Endothelial cell of umbilical vein (primary cell): ENCODE measurements around the gene IER3. TPM values are rescaled to one million over a fixed set of nuclear protein-coding genes. Genes with fewer than 3 reads are reported as not detected.

Experiments
- BruUV-seq: library from RNA; stranded (reverse); fragments of 400-500 nt; replicated peaks from 2 replicates; lab custom pipeline; 2021; lab: Mats Ljungman, UMichigan
- CTCF ChIA-PET: fragments of 300-600, 350-600 bp; sonication (Branson Sonifier 250); formaldehyde crosslinking; loops from one replicate; lab custom pipeline; 2021; ENCODE audit warnings: antibody characterized with exemption, inconsistent platforms; lab: Charles Lee
- POLR2A ChIA-PET: fragments of 300-600, 350-600 bp; sonication (Branson Sonifier 250); formaldehyde crosslinking; loops from one replicate; lab custom pipeline; 2021; ENCODE audit warnings: antibody characterized with exemption, inconsistent platforms; lab: Charles Lee
- DNase-seq: peaks from one replicate; pipeline ENCODE4 v3.0.0-alpha.2; 2011; ENCODE audit warnings: low read depth, low spot score
- FAIRE-seq: peaks from 2 replicates; lab custom pipeline; 2011; peaks lifted over from hg19 to GRCh38; lab: Jason Lieb, UNC
- H2AFZ ChIP-seq: 2 replicates; pipeline ENCODE4 v1.6.0; 2012; ENCODE audit warnings: low read depth, low read length, control low read depth, inconsistent platforms
- H3K27ac ChIP-seq: 2 replicates; pipeline ENCODE4 v1.5.1; 2011; ENCODE audit warnings: low read depth, mild to moderate bottlenecking, control low read depth, low read length, moderate library complexity; ENCODE audit not compliant: insufficient read depth
- H3K27me3 ChIP-seq, 2 experiments: 2 replicates each; pipeline versions ENCODE4 v1.6.0 to v1.6.1; 2011; ENCODE audit warnings: low read length in 2 of 2, mixed read lengths in 1 of 2; ENCODE audit not compliant: control insufficient read depth in 2 of 2, insufficient read depth in 2 of 2
- H3K36me3 ChIP-seq, 2 experiments: 2 replicates in 1 of 2; 3 replicates in 1 of 2; pipeline ENCODE4 v1.5.1; 2011; ENCODE audit warnings: low read length in 2 of 2, mild to moderate bottlenecking in 1 of 2, moderate library complexity in 1 of 2; ENCODE audit not compliant: control insufficient read depth in 2 of 2, insufficient read depth in 2 of 2; ENCODE audit errors: extremely low read depth in 1 of 2
- H3K4me1 ChIP-seq: 3 replicates; pipeline ENCODE4 v1.5.1; 2011; ENCODE audit warnings: mild to moderate bottlenecking, low read length; ENCODE audit not compliant: control insufficient read depth, insufficient read depth; ENCODE audit errors: extremely low read depth
- H3K4me2 ChIP-seq: 2 replicates; pipeline ENCODE4 v1.6.1; 2011; ENCODE audit warnings: low read length, control low read depth, mixed read lengths; ENCODE audit not compliant: insufficient read depth
- H3K4me3 ChIP-seq, 3 experiments: fragments of 200-600 bp in 1 of 3; sonication (generic), shearing (Covaris generic) in 1 of 3; replicated peaks in 1 of 3; 2 replicates each; pipeline ENCODE4 v1.5.1; 2011 to 2016; ENCODE audit warnings: control low read depth in 3 of 3, low read length in 3 of 3, mild to moderate bottlenecking in 2 of 3, inconsistent platforms in 1 of 3, low read depth in 1 of 3, moderate library complexity in 1 of 3; ENCODE audit not compliant: insufficient read depth in 1 of 3
- H3K79me2 ChIP-seq: 2 replicates; pipeline ENCODE4 v1.6.0; 2012; ENCODE audit warnings: low read length, inconsistent platforms; ENCODE audit not compliant: control insufficient read depth, insufficient read depth
- H3K9ac ChIP-seq: replicated peaks from 2 replicates; pipeline ENCODE3; 2011; ENCODE audit warnings: low read length, control low read depth; ENCODE audit not compliant: insufficient read depth; ENCODE audit errors: extremely low read depth
- H3K9me1 ChIP-seq: replicated peaks from 3 replicates; pipeline ENCODE4 v1.6.0; 2011; ENCODE audit warnings: mild to moderate bottlenecking, low read length; ENCODE audit not compliant: control insufficient read depth, insufficient read depth; ENCODE audit errors: extremely low read depth
- H3K9me3 ChIP-seq: replicated peaks from 2 replicates; pipeline ENCODE4 v1.5.1; 2012; ENCODE audit warnings: low read length, inconsistent platforms; ENCODE audit not compliant: control insufficient read depth, insufficient read depth
- H4K20me1 ChIP-seq: replicated peaks from 2 replicates; pipeline ENCODE3; 2011; ENCODE audit warnings: mild to moderate bottlenecking, low read length; ENCODE audit not compliant: control insufficient read depth, insufficient read depth; ENCODE audit errors: extremely low read depth
- EZH2 ChIP-seq: IDR thresholded peaks from 2 replicates; pipeline ENCODE4 v1.6.1; 2012; ENCODE audit warnings: borderline replicate concordance, low read depth, mild to moderate bottlenecking, moderate library complexity, low read length, inconsistent platforms; ENCODE audit not compliant: severe bottlenecking
- GATA2 ChIP-seq: IDR thresholded peaks from 2 replicates; pipeline ENCODE4 v1.7.0; 2011; ENCODE audit warnings: low read depth, mild to moderate bottlenecking, moderate library complexity, mixed read lengths, low read length; ENCODE audit not compliant: insufficient read length, insufficient read depth
- MAX ChIP-seq: IDR thresholded peaks from 2 replicates; pipeline ENCODE4 v1.6.1; 2011; ENCODE audit not compliant: insufficient read depth, insufficient read length
- MYC ChIP-seq: IDR thresholded peaks from one replicate; pipeline ENCODE4 v1.6.1; 2011; ENCODE audit warnings: mild to moderate bottlenecking, low read depth, low read length
- POLR2A ChIP-seq: IDR thresholded peaks from 2 replicates; pipeline ENCODE4 v1.6.1; 2012; ENCODE audit warnings: low read depth, mild to moderate bottlenecking, control low read depth, low read length
- POLR2AphosphoS5 ChIP-seq: IDR thresholded peaks from 2 replicates; pipeline ENCODE4 v1.6.1; 2012; ENCODE audit warnings: low read depth, mild to moderate bottlenecking, control low read depth, low read length, moderate library complexity; ENCODE audit not compliant: insufficient read depth
- dilution Hi-C: fragments of 300-500 bp; cut with MboI; formaldehyde crosslinking; loops from one replicate; pipeline ENCODE4 v1.15.0; 2019; ENCODE audit warnings: low sequenced_read_pairs; ENCODE audit not compliant: extremely low pct_ligation_motif_present
- intact Hi-C: fragments of 100-400 bp; cut with micrococcal nuclease; formaldehyde crosslinking; loops from one replicate; pipeline ENCODE4 v1.10.0; 2022
- polyA plus RNA-seq, 4 experiments: library from polyadenylated mRNA; depleted of rRNA in 3 of 4; stranded (reverse) in 3 of 4; unstranded in 1 of 4; fragments of >200 nt; gene quantifications; 2 replicates each; pipeline versions ENCODE4 v1.2.1 to v1.2.3, GENCODE V29; 2011 to 2012; ENCODE audit warnings: missing spikeins in 1 of 4
- total RNA-seq: library from RNA; stranded (reverse); gene quantifications from 2 replicates; pipeline ENCODE4 v1.2.3, GENCODE V29; 2021
- TF ChIP-seq, protein P1 (sequence below), 2 donors: IDR thresholded peaks; 1 replicate in 1 of 2; 2 replicates in 1 of 2; pipeline ENCODE4 v1.5.1; 2011; ENCODE audit warnings: low read length in 2 of 2, mild to moderate bottlenecking in 2 of 2, moderate library complexity in 2 of 2, control low read depth in 1 of 2, inconsistent platforms in 1 of 2, low read depth in 1 of 2; ENCODE audit not compliant: insufficient read depth in 1 of 2; ENCODE audit errors: extremely low read depth in 1 of 2

IER3 gene
- total and polyA plus RNA-seq, 2 donors (not counting 3 experiments of a cell fraction or from before 2014, with no cell fraction given), result 170 to 468 TPM

GRCh38 chr6:30709101-30709868, 35.1 kb downstream of the IER3 start:
- Histone ChIP-seq H4K20me1 (no peaks in the 10 kb centered on the region), H3K36me3 (peaks cover 3 to 18% of the 10 kb centered on the region in 2 experiments), H3K27me3 (no peaks in the 10 kb centered on the region), H3K79me2 (no peaks in the 10 kb centered on the region), H2AFZ (no peak overlapping the region), H3K4me2 (no peak overlapping the region), H3K4me1 (no peaks in the 10 kb centered on the region), H3K9ac (no peak overlapping the region), H3K4me3 (no peak overlapping the region), H3K9me1 (no peaks in the 10 kb centered on the region), H3K27ac (no peak overlapping the region), H3K9me3 (no peaks in the 10 kb centered on the region)
- BruUV-seq, result no TSS peak
- ChIA-PET POLR2A (no interaction called here), CTCF (interaction anchor here (0.8 to 2.0 kb wide), 5 partner anchors 9 to 30 kb away, joined by 3 to 4 read pairs (median 3); no protein-coding TSS in a partner anchor)
- FAIRE-seq, result no peak
- no peak for DNase-seq
- intact Hi-C loops (no loop called here), dilution Hi-C loops (no loop called here)
- no peak for TF ChIP-seq GATA2
- TF ChIP-seq MAX, result no peak
- TF ChIP-seq POLR2A, result no peak
- no peak for TF ChIP-seq MYC
- TF ChIP-seq EZH2, result no peak
- TF ChIP-seq, protein P1, sequence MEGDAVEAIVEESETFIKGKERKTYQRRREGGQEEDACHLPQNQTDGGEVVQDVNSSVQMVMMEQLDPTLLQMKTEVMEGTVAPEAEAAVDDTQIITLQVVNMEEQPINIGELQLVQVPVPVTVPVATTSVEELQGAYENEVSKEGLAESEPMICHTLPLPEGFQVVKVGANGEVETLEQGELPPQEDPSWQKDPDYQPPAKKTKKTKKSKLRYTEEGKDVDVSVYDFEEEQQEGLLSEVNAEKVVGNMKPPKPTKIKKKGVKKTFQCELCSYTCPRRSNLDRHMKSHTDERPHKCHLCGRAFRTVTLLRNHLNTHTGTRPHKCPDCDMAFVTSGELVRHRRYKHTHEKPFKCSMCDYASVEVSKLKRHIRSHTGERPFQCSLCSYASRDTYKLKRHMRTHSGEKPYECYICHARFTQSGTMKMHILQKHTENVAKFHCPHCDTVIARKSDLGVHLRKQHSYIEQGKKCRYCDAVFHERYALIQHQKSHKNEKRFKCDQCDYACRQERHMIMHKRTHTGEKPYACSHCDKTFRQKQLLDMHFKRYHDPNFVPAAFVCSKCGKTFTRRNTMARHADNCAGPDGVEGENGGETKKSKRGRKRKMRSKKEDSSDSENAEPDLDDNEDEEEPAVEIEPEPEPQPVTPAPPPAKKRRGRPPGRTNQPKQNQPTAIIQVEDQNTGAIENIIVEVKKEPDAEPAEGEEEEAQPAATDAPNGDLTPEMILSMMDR (IDR thresholded peaks at IDR 0.05; ENCODE audit: extremely low read depth in 1 of 2, insufficient read depth in 1 of 2, low read depth in 1 of 2, low read length in 2 of 2), result no peak
- TF ChIP-seq POLR2AphosphoS5, result no peak
